B cell (primary cell): Measurements from ENCODE around the gene ZBTB8A. TPM values are rescaled to one million over a fixed set of nuclear protein-coding genes. Genes with fewer than 3 reads are reported as not detected.

ENCODE experiments used
- ATAC-seq: fragments of 200-7000 bp; cut with Tn5 transposase; one replicate; pipeline ENCODE4 v1.10.0; 2021; ENCODE audit warnings: low read depth, mild to moderate bottlenecking, moderate number of reproducible peaks, moderate library complexity
- CTCF ChIA-PET: fragments of 350-600 bp; sonication (Branson Sonifier 250); formaldehyde crosslinking; loops from one replicate; lab custom pipeline; 2021; ENCODE audit warnings: antibody characterized with exemption, inconsistent platforms; lab: Charles Lee
- POLR2A ChIA-PET: fragments of 350-600 bp; sonication (Branson Sonifier 250); formaldehyde crosslinking; loops from one replicate; lab custom pipeline; 2021; ENCODE audit warnings: antibody characterized with exemption; lab: Charles Lee
- DNase-seq: peaks from one replicate; pipeline ENCODE4 v3.0.0; 2013
- H2AFZ ChIP-seq: 2 replicates; pipeline ENCODE4 v1.6.1; 2012; ENCODE audit warnings: mild to moderate bottlenecking, low read depth, low read length; ENCODE audit not compliant: insufficient read depth, poor library complexity, severe bottlenecking
- H3K27ac ChIP-seq, 2 donors: 1 replicate in 1 of 2; 2 replicates in 1 of 2; pipeline ENCODE4 v1.5.1; 2012 to 2013; ENCODE audit warnings: low read length in 2 of 2, mild to moderate bottlenecking in 2 of 2, moderate library complexity in 1 of 2
- H3K27me3 ChIP-seq, 4 experiments: fragments of 200-600 bp in 1 of 4; sonication (generic) in 1 of 4; replicated peaks in 1 of 4; 1 replicate in 2 of 4; 2 replicates in 2 of 4; pipeline versions ENCODE4 v1.6.1 to v1.7.0; 2013 to 2016; ENCODE audit warnings: low read length in 3 of 4, mild to moderate bottlenecking in 2 of 4, mixed read lengths in 1 of 4, moderate library complexity in 1 of 4; ENCODE audit not compliant: insufficient read depth in 4 of 4, control insufficient read depth in 3 of 4; ENCODE audit errors: control extremely low read depth in 1 of 4
- H3K36me3 ChIP-seq, 2 experiments: replicated peaks in 1 of 2; 1 replicate in 1 of 2; 2 replicates in 1 of 2; pipeline versions ENCODE4 v1.6.1 to v1.7.1; 2013; ENCODE audit warnings: low read length in 1 of 2; ENCODE audit not compliant: insufficient read depth in 2 of 2, control insufficient read depth in 1 of 2; ENCODE audit errors: control extremely low read depth in 1 of 2, extremely low read depth in 1 of 2
- H3K4me1 ChIP-seq, 2 donors: fragments of 200-600 bp in 1 of 2; sonication (generic) in 1 of 2; 1 replicate in 1 of 2; 2 replicates in 1 of 2; pipeline versions ENCODE4 v1.5.1 to v1.6.1; 2013 to 2017; ENCODE audit warnings: low read length in 2 of 2; ENCODE audit not compliant: control insufficient read depth in 2 of 2, insufficient read depth in 2 of 2
- H3K4me2 ChIP-seq: replicated peaks from 2 replicates; pipeline ENCODE3; 2012; ENCODE audit warnings: mild to moderate bottlenecking, low read depth, low read length; ENCODE audit not compliant: poor library complexity, severe bottlenecking
- H3K4me3 ChIP-seq, 5 experiments: fragments of 200-600 bp in 1 of 5; sonication (generic) in 1 of 5; 1 replicate in 3 of 5; 2 replicates in 2 of 5; pipeline versions ENCODE4 v1.5.1 to v1.7.0; 2011 to 2016; ENCODE audit warnings: low read length in 4 of 5, mild to moderate bottlenecking in 4 of 5, low read depth in 2 of 5, control low read depth in 1 of 5, moderate library complexity in 1 of 5; ENCODE audit not compliant: insufficient read depth in 1 of 5; ENCODE audit errors: control extremely low read depth in 1 of 5, extremely low read depth in 1 of 5
- H3K79me2 ChIP-seq: fragments of 200-600 bp; sonication (generic); one replicate; pipeline ENCODE4 v1.6.0; 2016; ENCODE audit warnings: low read length; ENCODE audit not compliant: control insufficient read depth, insufficient read depth
- H3K9ac ChIP-seq: fragments of 200-600 bp; sonication (generic); 2 replicates; pipeline ENCODE4 v1.6.1; 2017; ENCODE audit warnings: mild to moderate bottlenecking, low read length, moderate library complexity
- H3K9me3 ChIP-seq, 3 donors: one replicate each; pipeline versions ENCODE4 v1.6.1 to v1.7.1; 2013; ENCODE audit warnings: low read length in 2 of 3; ENCODE audit not compliant: control insufficient read depth in 2 of 3, insufficient read depth in 1 of 3; ENCODE audit errors: control extremely low read depth in 1 of 3
- H4K20me1 ChIP-seq: 2 replicates; pipeline ENCODE4 v1.6.0; 2012; ENCODE audit warnings: mild to moderate bottlenecking, low read length; ENCODE audit not compliant: insufficient read depth, control insufficient read depth, poor library complexity, severe bottlenecking
- H3K27ac Mint-ChIP-seq: one replicate; pipeline ENCODE4 v1.8.0; 2021; ENCODE audit warnings: mixed read lengths
- H3K27me3 Mint-ChIP-seq: one replicate; pipeline ENCODE4 v1.8.0; 2021; ENCODE audit warnings: mixed read lengths
- H3K4me1 Mint-ChIP-seq: one replicate; pipeline ENCODE4 v1.8.0; 2021; ENCODE audit warnings: mixed read lengths
- H3K4me3 Mint-ChIP-seq: one replicate; pipeline ENCODE4 v1.8.0; 2021; ENCODE audit warnings: mixed read lengths
- H3K9me3 Mint-ChIP-seq: one replicate; pipeline ENCODE4 v1.8.0; 2022; ENCODE audit warnings: mixed read lengths; ENCODE audit not compliant: insufficient read depth
- CTCF ChIP-seq: fragments of 200-600 bp; IDR thresholded peaks from one replicate; pipeline ENCODE4 v1.8.0; 2022; ENCODE audit warnings: antibody characterized with exemption, mild to moderate bottlenecking
- EZH2 ChIP-seq: IDR thresholded peaks from 2 replicates; pipeline ENCODE4 v1.6.1; 2012; ENCODE audit warnings: borderline replicate concordance, low read depth, mild to moderate bottlenecking, moderate library complexity, low read length; ENCODE audit not compliant: insufficient read depth, poor library complexity, severe bottlenecking
- WGBS: methylation state at CpG from one replicate; pipeline ENCODE4 v1.1.5; 2013; ENCODE audit warnings: missing lambda C conversion rate; ENCODE audit not compliant: insufficient coverage; 5-methylcytosine and 5-hydroxymethylcytosine counted together
- intact Hi-C: fragments of 100-400 bp; cut with micrococcal nuclease; formaldehyde crosslinking; loops from one replicate; pipeline ENCODE4 v1.10.0; 2022
- polyA plus RNA-seq: library from polyadenylated mRNA; depleted of rRNA; stranded (reverse); fragments of >200 nt; gene quantifications from 2 replicates; pipeline ENCODE4 v1.2.3, GENCODE V29; 2012
- total RNA-seq, 2 donors: library from RNA; stranded (reverse); fragments of 120-200 nt in 1 of 2; gene quantifications; 1 replicate in 1 of 2; 2 replicates in 1 of 2; pipeline versions ENCODE4 v1.2.3 to v1.2.4, GENCODE V29; 2013 to 2022

The ZBTB8A gene
- total and polyA plus RNA-seq, 2 donors (not counting 1 experiment from before 2014, with no cell fraction given): 0.04 to 0.17 TPM

GRCh38 chr1:32508761-32509160 lies 30.5 kb upstream of the ZBTB8A start:
- no peaks in the 10 kb centered on the region for H3K79me2 ChIP-seq
- no peaks in the 10 kb centered on the region for H3K9me3 ChIP-seq
- Mint-ChIP-seq H3K4me1 (no peaks in the 10 kb centered on the region), H3K27ac (no peak overlapping the region), H3K4me3 (no peak overlapping the region), H3K9me3 (no peaks in the 10 kb centered on the region), H3K27me3 (peaks cover 37% of the 10 kb centered on the region)
- ChIA-PET POLR2A (no interaction called here), CTCF (interaction anchor here (1.4 kb wide), 1 partner anchor 12 kb away, joined by 6 read pairs; no protein-coding TSS in a partner anchor)
- H3K36me3 ChIP-seq: no peaks in the 10 kb centered on the region
- no CpG with 5 or more reads among the region's 5 CpGs for WGBS
- intact Hi-C loops: no loop called here
- DNase-seq: no peak
- H4K20me1 ChIP-seq: no peaks in the 10 kb centered on the region
- no peak overlapping the region for H3K4me2 ChIP-seq
- peaks cover 0 to 6% (median 0%) of the 10 kb centered on the region in 4 experiments for H3K27me3 ChIP-seq
- no peak for ATAC-seq
- no peaks in the 10 kb centered on the region for H3K4me1 ChIP-seq
- no peak overlapping the region for H3K4me3 ChIP-seq
- H3K9ac ChIP-seq: no peak overlapping the region
- TF ChIP-seq EZH2 (no peak), CTCF (no peak)
- no peak overlapping the region for H3K27ac ChIP-seq
- no peak overlapping the region for H2AFZ ChIP-seq

GRCh38 chr1:32509939-32510338 lies 29.3 kb upstream of the ZBTB8A start:
- WGBS: 100% methylated on average over 1 of the region's 1 CpG
- Mint-ChIP-seq H3K27me3 (peaks cover 37% of the 10 kb centered on the region), H3K27ac (no peak overlapping the region), H3K4me1 (no peaks in the 10 kb centered on the region), H3K4me3 (no peak overlapping the region), H3K9me3 (no peaks in the 10 kb centered on the region)
- ChIA-PET CTCF (interaction anchor here (0.6 to 1.4 kb wide), 2 partner anchors 10 to 665 kb away, joined by 3 to 6 read pairs; no protein-coding TSS in a partner anchor), POLR2A (no interaction called here)
- ATAC-seq (no peak), DNase-seq (no peak)
- H3K9ac ChIP-seq: no peak overlapping the region
- no peak overlapping the region for H3K27ac ChIP-seq
- intact Hi-C loops: no loop called here
- H3K4me3 ChIP-seq: no peak overlapping the region
- no peaks in the 10 kb centered on the region for H3K9me3 ChIP-seq
- no peaks in the 10 kb centered on the region for H4K20me1 ChIP-seq
- no peaks in the 10 kb centered on the region for H3K36me3 ChIP-seq
- H3K79me2 ChIP-seq: no peaks in the 10 kb centered on the region
- TF ChIP-seq CTCF (no peak), EZH2 (no peak)
- H3K27me3 ChIP-seq: peaks cover 0 to 2% (median 0%) of the 10 kb centered on the region in 4 experiments
- no peaks in the 10 kb centered on the region for H3K4me1 ChIP-seq
- no peak overlapping the region for H2AFZ ChIP-seq
- H3K4me2 ChIP-seq: no peak overlapping the region
